CD14-positive monocyte (primary cell): Measurements from ENCODE around the gene FAM9C. TPM values are rescaled to one million over a fixed set of nuclear protein-coding genes. Genes with fewer than 3 reads are reported as not detected.

ENCODE experiments used
- DNase-seq, 3 donors: peaks; one replicate each; pipeline ENCODE4 v3.0.0-alpha.2; 2011 to 2022
- H2AFZ ChIP-seq: 2 replicates; pipeline ENCODE4 v1.6.0; 2012; ENCODE audit warnings: mild to moderate bottlenecking, low read depth, low read length, inconsistent platforms; ENCODE audit not compliant: insufficient read depth, poor library complexity, severe bottlenecking
- H3K27ac ChIP-seq, 2 donors: 1 replicate in 1 of 2; 2 replicates in 1 of 2; pipeline ENCODE4 v1.5.1; 2012 to 2013; ENCODE audit warnings: low read length in 2 of 2, control low read depth in 1 of 2, inconsistent platforms in 1 of 2, low read depth in 1 of 2, mild to moderate bottlenecking in 1 of 2
- H3K27me3 ChIP-seq, 2 donors: one replicate each; pipeline versions ENCODE4 v1.6.0 to v1.6.1; 2011 to 2013; ENCODE audit warnings: low read length in 2 of 2; ENCODE audit not compliant: control insufficient read depth in 2 of 2, insufficient read depth in 2 of 2
- H3K36me3 ChIP-seq, 2 donors: replicated peaks in 1 of 2; 1 replicate in 1 of 2; 2 replicates in 1 of 2; pipeline versions ENCODE4 v1.5.1 to v1.6.1; 2012 to 2013; ENCODE audit warnings: low read length in 2 of 2, control low read depth in 1 of 2, inconsistent platforms in 1 of 2, mild to moderate bottlenecking in 1 of 2; ENCODE audit not compliant: insufficient read depth in 2 of 2, control insufficient read depth in 1 of 2
- H3K4me1 ChIP-seq, 2 donors: 1 replicate in 1 of 2; 2 replicates in 1 of 2; pipeline versions ENCODE4 v1.5.1 to v1.6.1; 2012 to 2013; ENCODE audit warnings: low read length in 2 of 2, control low read depth in 1 of 2, inconsistent platforms in 1 of 2, mild to moderate bottlenecking in 1 of 2, moderate library complexity in 1 of 2; ENCODE audit not compliant: insufficient read depth in 2 of 2, control insufficient read depth in 1 of 2
- H3K4me2 ChIP-seq: replicated peaks from 2 replicates; pipeline ENCODE3; 2012; ENCODE audit warnings: low read length, moderate library complexity, mild to moderate bottlenecking; ENCODE audit not compliant: poor library complexity, severe bottlenecking; ENCODE audit errors: extremely low read depth
- H3K4me3 ChIP-seq, 3 experiments: fragments of 200-600 bp in 1 of 3; sonication (generic) in 1 of 3; replicated peaks in 1 of 3; 1 replicate in 2 of 3; 2 replicates in 1 of 3; pipeline ENCODE4 v1.5.1; 2011 to 2013; ENCODE audit warnings: low read length in 3 of 3, mild to moderate bottlenecking in 3 of 3, control low read depth in 2 of 3, low read depth in 2 of 3, inconsistent platforms in 1 of 3, moderate library complexity in 1 of 3
- H3K79me2 ChIP-seq: 2 replicates; pipeline ENCODE4 v1.6.0; 2012; ENCODE audit warnings: mild to moderate bottlenecking, control low read depth, inconsistent platforms, low read length, moderate library complexity; ENCODE audit not compliant: insufficient read depth
- H3K9ac ChIP-seq: 2 replicates; pipeline ENCODE4 v1.6.0; 2017; ENCODE audit warnings: low read length, mild to moderate bottlenecking; ENCODE audit not compliant: insufficient read depth, poor library complexity, severe bottlenecking
- H3K9me3 ChIP-seq, 2 donors: replicated peaks in 1 of 2; 1 replicate in 1 of 2; 2 replicates in 1 of 2; pipeline versions ENCODE4 v1.5.1 to v1.6.1; 2012 to 2013; ENCODE audit warnings: low read length in 2 of 2, control low read depth in 1 of 2; ENCODE audit not compliant: control insufficient read depth in 1 of 2, insufficient read depth in 1 of 2
- H4K20me1 ChIP-seq: 2 replicates; pipeline ENCODE4 v1.6.0; 2012; ENCODE audit warnings: mild to moderate bottlenecking, low read length, control low read depth, moderate library complexity; ENCODE audit not compliant: insufficient read depth
- H3K27ac Mint-ChIP-seq, 7 donors: one replicate each; pipeline ENCODE4 v1.8.0; 2020; ENCODE audit warnings: mild to moderate bottlenecking in 7 of 7, mixed read lengths in 7 of 7, moderate library complexity in 6 of 7, inconsistent platforms in 2 of 7
- H3K27me3 Mint-ChIP-seq, 3 donors: one replicate each; pipeline ENCODE4 v1.8.0; 2021 to 2022; ENCODE audit warnings: low read depth in 3 of 3, mild to moderate bottlenecking in 3 of 3, mixed read lengths in 3 of 3, moderate library complexity in 3 of 3, inconsistent platforms in 1 of 3
- H3K36me3 Mint-ChIP-seq, 2 donors: one replicate each; pipeline ENCODE4 v1.8.0; 2020; ENCODE audit warnings: mixed read lengths in 2 of 2, inconsistent platforms in 1 of 2, mild to moderate bottlenecking in 1 of 2
- H3K4me1 Mint-ChIP-seq: one replicate; pipeline ENCODE4 v1.8.0; 2020; ENCODE audit warnings: mild to moderate bottlenecking, mixed read lengths
- H3K4me3 Mint-ChIP-seq, 2 donors: one replicate each; pipeline ENCODE4 v1.8.0; 2020; ENCODE audit warnings: mild to moderate bottlenecking in 2 of 2, mixed read lengths in 2 of 2, moderate library complexity in 1 of 2
- H3K9me3 Mint-ChIP-seq, 7 donors: one replicate each; pipeline ENCODE4 v1.8.0; 2020 to 2022; ENCODE audit warnings: mixed read lengths in 7 of 7, mild to moderate bottlenecking in 6 of 7, moderate library complexity in 6 of 7, inconsistent platforms in 2 of 7
- CTCF ChIP-seq: fragments of 200-600 bp; IDR thresholded peaks from one replicate; pipeline ENCODE4 v1.8.0; 2022; ENCODE audit warnings: antibody characterized with exemption, mild to moderate bottlenecking
- WGBS: methylation state at CpG from one replicate; pipeline ENCODE4 v1.1.5; 2013; ENCODE audit warnings: missing lambda C conversion rate; ENCODE audit not compliant: insufficient coverage; 5-methylcytosine and 5-hydroxymethylcytosine counted together
- intact Hi-C, 2 donors: fragments of 100-400 bp; cut with micrococcal nuclease; formaldehyde crosslinking; loops; one replicate each; pipeline versions ENCODE4 v1.15.0 to v1.15.1; 2023
- polyA plus RNA-seq, 3 donors: library from polyadenylated mRNA; depleted of rRNA in 1 of 3; unstranded in 2 of 3; stranded (reverse) in 1 of 3; fragments of 300-500 nt in 2 of 3; fragments of >200 nt in 1 of 3; fragmentation: Illumina TruSeq in 2 of 3; gene quantifications; 1 replicate in 2 of 3; 2 replicates in 1 of 3; pipeline ENCODE4 v1.2.3, GENCODE V29; 2012 to 2021

The FAM9C gene
- polyA plus RNA-seq, 3 donors: not detected

DNA sequence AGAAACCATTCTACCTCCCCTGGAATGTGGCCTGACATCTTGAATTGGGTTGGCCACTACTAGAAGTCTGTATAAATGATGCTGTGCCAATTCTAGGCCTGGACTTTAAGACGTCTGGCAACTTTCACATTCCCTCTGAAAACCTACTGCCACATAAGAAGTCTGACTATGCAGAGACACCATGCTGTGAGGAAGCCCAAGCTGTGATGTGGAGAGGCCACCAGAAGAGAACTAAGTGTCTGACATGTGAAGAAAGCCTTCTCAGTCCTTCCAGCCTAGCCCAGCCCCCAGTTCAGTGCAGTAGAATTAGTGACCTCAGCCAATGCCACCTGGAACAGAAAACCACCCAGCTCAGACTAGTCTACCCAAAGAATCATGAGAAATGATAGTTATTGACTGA lies 24.2 kb upstream of the FAM9C start:
- Histone ChIP-seq H3K27me3 (peaks cover 0 to 15% of the 10 kb centered on the region in 2 donors), H3K9ac (no peak overlapping the region), H3K27ac (no peak overlapping the region), H3K4me3 (no peak overlapping the region), H2AFZ (no peak overlapping the region), H4K20me1 (no peaks in the 10 kb centered on the region), H3K4me1 (peaks cover 0 to 5% of the 10 kb centered on the region in 2 donors), H3K4me2 (no peak overlapping the region), H3K79me2 (no peaks in the 10 kb centered on the region), H3K36me3 (no peaks in the 10 kb centered on the region), H3K9me3 (peaks cover 13 to 31% of the 10 kb centered on the region in 2 donors)
- no peak for TF ChIP-seq CTCF
- peaks cover 13% of the 10 kb centered on the region for H3K4me1 Mint-ChIP-seq
- intact Hi-C loops: no loop called here
- WGBS: no CpG with 5 or more reads among the region's 1 CpG
- peaks cover 0 to 68% (median 2%) of the 10 kb centered on the region in 3 donors for H3K27me3 Mint-ChIP-seq
- H3K36me3 Mint-ChIP-seq: peaks cover 4 to 10% of the 10 kb centered on the region in 2 donors
- H3K27ac Mint-ChIP-seq: no peak overlapping the region
- DNase-seq: no peak
- H3K9me3 Mint-ChIP-seq: peaks cover 5 to 34% (median 21%) of the 10 kb centered on the region in 7 donors
- H3K4me3 Mint-ChIP-seq: no peak overlapping the region

- Histone ChIP-seq H3K27me3 (peaks cover 0 to 10% of the 10 kb centered on the region in 2 donors), H3K4me2 (no peak overlapping the region), H2AFZ (no peak overlapping the region), H3K4me3 (no peak overlapping the region), H3K79me2 (no peaks in the 10 kb centered on the region), H4K20me1 (no peaks in the 10 kb centered on the region), H3K9me3 (peaks cover 13 to 31% of the 10 kb centered on the region in 2 donors), H3K4me1 (peaks cover 0 to 5% of the 10 kb centered on the region in 2 donors), H3K9ac (no peak overlapping the region), H3K27ac (no peak overlapping the region), H3K36me3 (no peaks in the 10 kb centered on the region)
- TF ChIP-seq CTCF: no peak
- Mint-ChIP-seq H3K4me3 (no peak overlapping the region), H3K27me3 (peaks cover 0 to 64% (median 2%) of the 10 kb centered on the region in 3 donors), H3K27ac (no peak overlapping the region), H3K9me3 (peaks cover 7 to 37% (median 25%) of the 10 kb centered on the region in 7 donors), H3K36me3 (peaks cover 4 to 12% of the 10 kb centered on the region in 2 donors), H3K4me1 (peaks cover 13% of the 10 kb centered on the region)
- DNase-seq: no peak
- intact Hi-C loops: no loop called here
- WGBS: no CpG with 5 or more reads among the region's 1 CpG
Observed at GRCh38 chrX:13067773-13068172, 23.4 kb upstream of the FAM9C start.
